DOHH2 (cell line): ENCODE results near the gene TUBA1A.

Experiments
- H3F3A ChIP-seq: fragments of 200-600 bp; sonication (generic), shearing (Covaris generic); 2 replicates; pipeline ENCODE4 v1.6.0; 2016; ENCODE audit warnings: antibody characterized with exemption, mild to moderate bottlenecking; ENCODE audit not compliant: control insufficient read depth, insufficient read depth
- H3K27ac ChIP-seq: fragments of 200-600 bp; sonication (generic); 2 replicates; pipeline ENCODE4 v1.5.1; 2014; ENCODE audit warnings: low read depth, mild to moderate bottlenecking, low read length, moderate library complexity
- H3K27me3 ChIP-seq: fragments of 200-600 bp; sonication (generic); 2 replicates; pipeline ENCODE4 v1.6.1; 2014; ENCODE audit warnings: mild to moderate bottlenecking, low read length, mixed read lengths; ENCODE audit not compliant: control insufficient read depth
- H3K36me3 ChIP-seq: fragments of 200-600 bp; sonication (generic); 2 replicates; pipeline ENCODE4 v1.6.1; 2014; ENCODE audit warnings: mild to moderate bottlenecking, low read length, moderate library complexity, mixed read lengths; ENCODE audit not compliant: control insufficient read depth
- H3K4me1 ChIP-seq: fragments of 200-600 bp; sonication (generic); 2 replicates; pipeline ENCODE4 v1.6.1; 2014; ENCODE audit warnings: mild to moderate bottlenecking, low read length, mixed read lengths; ENCODE audit not compliant: control insufficient read depth
- H3K4me2 ChIP-seq: fragments of 200-600 bp; sonication (generic); 2 replicates; pipeline ENCODE4 v1.6.0; 2014; ENCODE audit warnings: mild to moderate bottlenecking, low read length, moderate library complexity
- H3K4me3 ChIP-seq: fragments of 200-600 bp; sonication (generic); 2 replicates; pipeline ENCODE4 v1.5.1; 2014; ENCODE audit warnings: mild to moderate bottlenecking, low read length, mixed read lengths
- H3K79me2 ChIP-seq: fragments of 200-600 bp; sonication (generic); 2 replicates; pipeline ENCODE4 v1.6.1; 2014; ENCODE audit warnings: mild to moderate bottlenecking, low read length, mixed read lengths; ENCODE audit not compliant: control insufficient read depth
- H3K9me2 ChIP-seq: fragments of 200-600 bp; sonication (generic); replicated peaks from 2 replicates; pipeline ENCODE4 v1.6.1; 2014; ENCODE audit warnings: mild to moderate bottlenecking, low read length, mixed read lengths; ENCODE audit not compliant: control insufficient read depth
- H3K9me3 ChIP-seq: fragments of 200-600 bp; sonication (generic); 2 replicates; pipeline ENCODE4 v1.6.1; 2014; ENCODE audit warnings: antibody characterized with exemption, low read length, mixed read lengths; ENCODE audit not compliant: control insufficient read depth, insufficient read depth
- H4K20me1 ChIP-seq: fragments of 200-600 bp; sonication (generic); 2 replicates; pipeline ENCODE4 v1.6.0; 2014; ENCODE audit warnings: low read depth, mild to moderate bottlenecking, antibody characterized with exemption, low read length, moderate library complexity; ENCODE audit not compliant: control insufficient read depth, insufficient read depth
- CTCF ChIP-seq: fragments of 200-600 bp; sonication (generic); IDR thresholded peaks from one replicate; pipeline ENCODE4 v1.5.1; 2014; ENCODE audit warnings: antibody characterized with exemption, mild to moderate bottlenecking, low read depth, low read length; ENCODE audit not compliant: poor library complexity, severe bottlenecking
- EZH2phosphoT487 ChIP-seq: fragments of 200-600 bp; sonication (generic); IDR thresholded peaks from 2 replicates; pipeline ENCODE4 v1.6.1; 2017; ENCODE audit warnings: borderline replicate concordance, mild to moderate bottlenecking, antibody characterized with exemption, low read length, moderate library complexity, mixed read lengths

Gene TUBA1A

GRCh38 chr12:49144384-49144783, 44.5 kb downstream of the TUBA1A start:
- H3K4me2 ChIP-seq = no peak overlapping the region
- H3K27me3 ChIP-seq = no peaks in the 10 kb centered on the region
- no peak overlapping the region for H3K27ac ChIP-seq
- peaks cover 5% of the 10 kb centered on the region for H3K4me1 ChIP-seq
- H3F3A ChIP-seq = no peaks in the 10 kb centered on the region
- TF ChIP-seq EZH2phosphoT487 (no peak), CTCF (no peak)
- no peaks in the 10 kb centered on the region for H3K36me3 ChIP-seq
- no peak overlapping the region for H3K4me3 ChIP-seq
- no peaks in the 10 kb centered on the region for H4K20me1 ChIP-seq
- peaks cover 12% of the 10 kb centered on the region for H3K79me2 ChIP-seq
- H3K9me2 ChIP-seq = no peaks in the 10 kb centered on the region
- H3K9me3 ChIP-seq = no peaks in the 10 kb centered on the region

GRCh38 chr12:49138999-49139398, 49.9 kb downstream of the TUBA1A start:
- peaks cover 24% of the 10 kb centered on the region for H3K79me2 ChIP-seq
- H4K20me1 ChIP-seq = no peaks in the 10 kb centered on the region
- no peak overlapping the region for H3K4me2 ChIP-seq
- 0 out of 2 replicates have a peak, but pooled peaks cover 2% of the 10 kb centered on the region for H3K36me3 ChIP-seq
- TF ChIP-seq EZH2phosphoT487 (no peak), CTCF (no peak)
- H3K9me3 ChIP-seq = no peaks in the 10 kb centered on the region
- H3F3A ChIP-seq = 0 out of 2 replicates have a peak, but pooled peaks cover 2% of the 10 kb centered on the region
- H3K4me3 ChIP-seq = no peak overlapping the region
- no peaks in the 10 kb centered on the region for H3K27me3 ChIP-seq
- H3K27ac ChIP-seq = no peak overlapping the region
- no peaks in the 10 kb centered on the region for H3K9me2 ChIP-seq
- H3K4me1 ChIP-seq = peaks cover 5% of the 10 kb centered on the region

- 0 out of 2 replicates have a peak, but pooled peaks cover 2% of the 10 kb centered on the region for H3K36me3 ChIP-seq
- peaks cover 3% of the 10 kb centered on the region; the same call in 1 of the 2 replicates for H3F3A ChIP-seq
- no peak for TF ChIP-seq CTCF
- no peak for TF ChIP-seq EZH2phosphoT487
- H3K9me2 ChIP-seq = no peaks in the 10 kb centered on the region
- H3K79me2 ChIP-seq = peaks cover 28% of the 10 kb centered on the region
- H3K4me3 ChIP-seq = no peak overlapping the region
- H3K27me3 ChIP-seq = no peaks in the 10 kb centered on the region
- no peak overlapping the region for H3K4me2 ChIP-seq
- H4K20me1 ChIP-seq = no peaks in the 10 kb centered on the region
- peaks cover 9% of the 10 kb centered on the region for H3K4me1 ChIP-seq
- H3K9me3 ChIP-seq = no peaks in the 10 kb centered on the region
- no peak overlapping the region for H3K27ac ChIP-seq
Observed at GRCh38 chr12:49138587-49138986, 50.3 kb downstream of the TUBA1A start.
